Activated CD8-positive, alpha-beta T cell treated with anti-CD3 and anti-CD28 coated beads for 36 hours (primary cell): ENCODE results near the gene CCR5AS.
"Not testable (repeated sequence)": the region's sequence is repeated elsewhere in the genome, so short reads cannot be mapped to it uniquely, and the experiment has no call there.

Experiments used
- ATAC-seq: fragments of 200-7000 bp; cut with Tn5 transposase; one replicate; pipeline ENCODE4 v1.10.0; 2021; ENCODE audit warnings: mild to moderate bottlenecking, moderate library complexity
- CTCF ChIA-PET: fragments of 350-600 bp; sonication (Branson Sonifier 250); formaldehyde crosslinking; loops from one replicate; lab custom pipeline; 2021; ENCODE audit warnings: antibody characterized with exemption; lab: Charles Lee
- POLR2A ChIA-PET: fragments of 350-600 bp; sonication (Branson Sonifier 250); formaldehyde crosslinking; loops from one replicate; lab custom pipeline; 2021; ENCODE audit warnings: antibody characterized with exemption; lab: Charles Lee
- DNase-seq: peaks from one replicate; pipeline ENCODE4 v3.0.0-alpha.2; 2020
- H3K27ac Mint-ChIP-seq: one replicate; pipeline ENCODE4 v1.8.0; 2021; ENCODE audit warnings: mild to moderate bottlenecking, mixed read lengths
- H3K27me3 Mint-ChIP-seq: one replicate; pipeline ENCODE4 v1.8.0; 2021; ENCODE audit warnings: mixed read lengths
- H3K36me3 Mint-ChIP-seq: one replicate; pipeline ENCODE4 v1.8.0; 2021; ENCODE audit warnings: low read depth, mixed read lengths
- H3K4me1 Mint-ChIP-seq: one replicate; pipeline ENCODE4 v1.8.0; 2021; ENCODE audit warnings: low read depth, mixed read lengths
- H3K4me3 Mint-ChIP-seq: one replicate; pipeline ENCODE4 v1.8.0; 2021; ENCODE audit warnings: mild to moderate bottlenecking, moderate library complexity, mixed read lengths
- H3K9me3 Mint-ChIP-seq: one replicate; pipeline ENCODE4 v1.8.0; 2021; ENCODE audit warnings: mixed read lengths
- intact Hi-C: fragments of 100-400 bp; cut with micrococcal nuclease; formaldehyde crosslinking; loops from one replicate; pipeline ENCODE4 v1.10.0; 2022
- TF ChIP-seq, protein P1 (sequence below): fragments of 200-600 bp; IDR thresholded peaks from one replicate; pipeline ENCODE4 v1.8.0; 2022; ENCODE audit warnings: antibody characterized with exemption, mild to moderate bottlenecking

CCR5AS gene

DNA sequence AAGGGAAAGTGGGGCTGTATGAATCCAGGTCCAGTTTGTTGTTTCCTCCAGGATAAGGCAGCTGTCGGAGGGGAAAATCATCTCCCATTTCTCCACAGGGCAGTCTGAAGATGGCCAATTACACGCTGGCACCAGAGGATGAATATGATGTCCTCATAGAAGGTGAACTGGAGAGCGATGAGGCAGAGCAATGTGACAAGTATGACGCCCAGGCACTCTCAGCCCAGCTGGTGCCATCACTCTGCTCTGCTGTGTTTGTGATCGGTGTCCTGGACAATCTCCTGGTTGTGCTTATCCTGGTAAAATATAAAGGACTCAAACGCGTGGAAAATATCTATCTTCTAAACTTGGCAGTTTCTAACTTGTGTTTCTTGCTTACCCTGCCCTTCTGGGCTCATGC is 1.1 kb upstream of the CCR5AS start:
- TF ChIP-seq, protein P1, sequence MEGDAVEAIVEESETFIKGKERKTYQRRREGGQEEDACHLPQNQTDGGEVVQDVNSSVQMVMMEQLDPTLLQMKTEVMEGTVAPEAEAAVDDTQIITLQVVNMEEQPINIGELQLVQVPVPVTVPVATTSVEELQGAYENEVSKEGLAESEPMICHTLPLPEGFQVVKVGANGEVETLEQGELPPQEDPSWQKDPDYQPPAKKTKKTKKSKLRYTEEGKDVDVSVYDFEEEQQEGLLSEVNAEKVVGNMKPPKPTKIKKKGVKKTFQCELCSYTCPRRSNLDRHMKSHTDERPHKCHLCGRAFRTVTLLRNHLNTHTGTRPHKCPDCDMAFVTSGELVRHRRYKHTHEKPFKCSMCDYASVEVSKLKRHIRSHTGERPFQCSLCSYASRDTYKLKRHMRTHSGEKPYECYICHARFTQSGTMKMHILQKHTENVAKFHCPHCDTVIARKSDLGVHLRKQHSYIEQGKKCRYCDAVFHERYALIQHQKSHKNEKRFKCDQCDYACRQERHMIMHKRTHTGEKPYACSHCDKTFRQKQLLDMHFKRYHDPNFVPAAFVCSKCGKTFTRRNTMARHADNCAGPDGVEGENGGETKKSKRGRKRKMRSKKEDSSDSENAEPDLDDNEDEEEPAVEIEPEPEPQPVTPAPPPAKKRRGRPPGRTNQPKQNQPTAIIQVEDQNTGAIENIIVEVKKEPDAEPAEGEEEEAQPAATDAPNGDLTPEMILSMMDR = no peak
- peaks cover 36% of the 10 kb centered on the region for H3K4me1 Mint-ChIP-seq
- CTCF ChIA-PET = interaction anchor here (0.8 to 2.5 kb wide), 10 partner anchors 9 to 330 kb away, joined by 3 to 9 read pairs (median 4); partner anchors contain the start of gene CCR5
- H3K27ac Mint-ChIP-seq = peak overlapping the region; percentile 39
- ATAC-seq (no peak), DNase-seq (no peak)
- POLR2A ChIA-PET = interaction anchor here (0.9 kb wide), 2 partner anchors 108 to 132 kb away, joined by 3 read pairs; no protein-coding TSS in a partner anchor
- no peaks in the 10 kb centered on the region for H3K9me3 Mint-ChIP-seq
- peak overlapping the region; percentile 82 for H3K4me3 Mint-ChIP-seq
- H3K27me3 Mint-ChIP-seq = no peaks in the 10 kb centered on the region
- H3K36me3 Mint-ChIP-seq = no peaks in the 10 kb centered on the region
- intact Hi-C loops = no loop called here

DNA sequence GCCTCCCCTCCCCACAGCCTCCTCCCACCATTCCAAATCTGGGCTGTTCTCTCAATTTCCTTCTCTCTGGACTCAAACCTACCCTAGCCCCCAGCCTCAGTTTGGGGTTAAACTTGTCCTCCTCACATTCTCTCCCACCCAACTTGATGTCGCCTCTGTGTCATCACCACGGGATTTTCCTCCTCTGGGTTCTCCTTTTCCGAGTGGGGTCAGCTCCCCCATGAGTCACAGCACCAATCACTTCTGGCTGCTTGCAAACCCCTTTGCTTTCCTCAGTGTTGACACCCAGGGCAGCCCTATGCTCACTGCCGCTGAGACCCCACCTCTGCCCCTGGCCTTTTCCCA is 451 bp downstream of the CCR5AS start:
- DNase-seq (no peak), ATAC-seq (no peak)
- TF ChIP-seq, protein P1 = no peak
- Mint-ChIP-seq H3K36me3 (no peaks in the 10 kb centered on the region), H3K27me3 (no peaks in the 10 kb centered on the region), H3K4me3 (peak overlapping the region; percentile 82), H3K9me3 (no peaks in the 10 kb centered on the region), H3K27ac (peak overlapping the region; percentile 89), H3K4me1 (peaks cover 36% of the 10 kb centered on the region)
- intact Hi-C loops = no loop called here
- ChIA-PET POLR2A (interaction anchor here (1.2 to 1.7 kb wide), 5 partner anchors 11 to 191 kb away, joined by 3 to 7 read pairs (median 3); no protein-coding TSS in a partner anchor), CTCF (interaction anchor here (1.0 to 2.5 kb wide), 4 partner anchors 11 to 36 kb away, joined by 3 to 6 read pairs (median 4); partner anchors contain the start of gene CCR5)

DNA sequence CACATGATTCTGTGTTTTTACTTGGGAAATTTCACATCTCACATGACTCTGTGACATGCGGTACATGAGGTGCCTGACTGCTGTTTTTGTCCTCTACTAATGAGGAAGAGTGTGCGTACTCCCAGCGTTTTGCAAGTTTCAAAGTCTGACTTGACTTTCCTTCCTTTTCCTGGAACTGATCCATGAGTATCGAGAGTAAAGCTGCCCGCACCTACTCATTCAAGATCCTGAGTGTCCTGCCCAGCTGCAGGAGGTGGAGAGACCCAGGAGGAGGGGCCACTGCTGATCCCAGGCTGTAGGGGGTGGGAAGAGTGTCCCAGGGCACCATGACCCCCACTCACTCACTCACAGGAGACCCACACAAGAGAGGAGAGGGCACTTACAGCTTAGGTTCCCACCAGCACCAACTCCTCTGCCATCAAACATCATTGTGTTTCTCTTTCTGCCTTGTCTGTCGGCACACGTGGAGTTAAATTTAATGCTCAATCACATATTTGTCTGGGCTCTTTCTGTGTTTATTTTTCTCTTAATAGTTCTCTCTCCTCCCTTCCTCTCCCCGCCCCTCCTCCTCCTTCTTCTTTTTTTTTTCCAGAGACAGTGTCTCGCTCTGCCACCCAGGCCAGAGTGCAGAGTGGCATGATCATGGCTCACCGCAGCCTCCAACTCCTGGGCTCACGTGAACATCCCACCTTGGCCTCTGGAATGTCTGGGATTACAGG is 1.4 kb downstream of the CCR5AS start:
- Mint-ChIP-seq H3K9me3 (no peaks in the 10 kb centered on the region), H3K4me1 (peaks cover 36% of the 10 kb centered on the region), H3K27ac (no peak overlapping the region), H3K4me3 (no peak overlapping the region), H3K27me3 (no peaks in the 10 kb centered on the region), H3K36me3 (no peaks in the 10 kb centered on the region)
- CTCF ChIA-PET = interaction anchor here (1.0 to 2.5 kb wide), 4 partner anchors 12 to 326 kb away, joined by 3 to 6 read pairs (median 4); partner anchors contain the start of gene CCR5
- POLR2A ChIA-PET = no interaction called here
- intact Hi-C loops = no loop called here
- DNase-seq = no peak
- ATAC-seq = no peak
- TF ChIP-seq, protein P1 = no peak

DNA sequence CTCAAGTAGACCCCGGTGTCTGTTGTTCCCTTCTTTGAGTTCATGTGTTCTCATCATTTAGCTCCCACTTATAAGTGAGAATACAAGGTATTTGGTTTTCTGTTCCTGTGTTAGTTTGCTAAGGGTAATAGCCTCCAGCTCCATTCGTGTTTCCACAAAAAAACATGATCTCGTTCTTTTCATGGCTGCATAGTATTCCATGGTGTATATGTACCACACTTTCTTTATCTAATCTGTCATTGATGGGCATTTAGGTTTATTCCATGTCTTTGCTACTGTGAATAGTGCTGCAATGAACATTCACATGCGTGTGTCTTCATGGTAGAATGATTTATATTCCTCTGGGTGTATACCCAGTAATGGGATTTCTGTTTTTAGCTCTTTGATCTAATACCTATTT is 4.0 kb downstream of the CCR5AS start:
- ATAC-seq, H3K4me3 Mint-ChIP-seq, H3K27ac Mint-ChIP-seq, H3K27me3 Mint-ChIP-seq, DNase-seq, H3K9me3 Mint-ChIP-seq, intact Hi-C loops, H3K36me3 Mint-ChIP-seq: not testable (repeated sequence)
- ChIA-PET CTCF (interaction anchor here (1.1 to 3.0 kb wide), 2 partner anchors 18 to 25 kb away, joined by 3 to 10 read pairs; no protein-coding TSS in a partner anchor), POLR2A (interaction anchor here (0.6 kb wide), 1 partner anchor 116 kb away, joined by 3 read pairs; no protein-coding TSS in a partner anchor)
- H3K4me1 Mint-ChIP-seq = peaks cover 13% of the 10 kb centered on the region

DNA sequence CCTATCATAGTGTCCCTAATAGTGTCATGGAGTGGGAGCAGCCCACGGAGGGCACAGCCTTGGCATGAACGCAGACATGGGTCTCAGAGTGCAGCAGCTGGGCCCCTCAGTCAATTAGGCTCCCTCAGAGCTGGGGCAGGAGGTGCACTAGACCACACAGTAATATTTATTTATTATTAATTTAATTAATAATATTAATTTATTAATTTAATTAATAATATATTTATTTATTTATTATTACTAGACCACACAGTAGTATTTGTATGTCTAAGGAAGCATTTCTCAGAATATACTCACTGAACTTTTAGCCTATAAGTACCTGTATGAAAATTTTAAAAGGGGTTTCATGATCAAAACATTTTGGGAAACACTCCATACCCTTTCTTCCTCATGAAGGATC is 5.3 kb downstream of the CCR5AS start:
- DNase-seq = no peak
- CTCF ChIA-PET = no interaction called here
- Mint-ChIP-seq H3K9me3 (no peaks in the 10 kb centered on the region), H3K27ac (no peak overlapping the region), H3K36me3 (no peaks in the 10 kb centered on the region), H3K4me1 (peaks cover 6% of the 10 kb centered on the region), H3K27me3 (peaks cover 4% of the 10 kb centered on the region), H3K4me3 (no peak overlapping the region)
- TF ChIP-seq, protein P1 = no peak
- intact Hi-C loops = no loop called here
- POLR2A ChIA-PET = interaction anchor here (1.4 kb wide), 1 partner anchor 14 kb away, joined by 3 read pairs; no protein-coding TSS in a partner anchor
- no peak for ATAC-seq
